IPS DF 19.7 (cell line): ENCODE results near the gene SHMT1.

Experiments used
- DNase-seq: peaks from one replicate; pipeline ENCODE4 v3.0.0-alpha.2; 2013; ENCODE audit warnings: low read depth, low spot score

The SHMT1 gene

GRCh38 chr17:18291718-18292540 is 71.4 kb downstream of the SHMT1 start:
- no peak for DNase-seq

GRCh38 chr17:18285296-18285695 is 78.1 kb downstream of the SHMT1 start:
- DNase-seq: no peak

GRCh38 chr17:18281788-18282187 is 81.6 kb downstream of the SHMT1 start:
- no peak for DNase-seq

GRCh38 chr17:18280766-18281371 is 82.5 kb downstream of the SHMT1 start:
- DNase-seq: no peak

DNA sequence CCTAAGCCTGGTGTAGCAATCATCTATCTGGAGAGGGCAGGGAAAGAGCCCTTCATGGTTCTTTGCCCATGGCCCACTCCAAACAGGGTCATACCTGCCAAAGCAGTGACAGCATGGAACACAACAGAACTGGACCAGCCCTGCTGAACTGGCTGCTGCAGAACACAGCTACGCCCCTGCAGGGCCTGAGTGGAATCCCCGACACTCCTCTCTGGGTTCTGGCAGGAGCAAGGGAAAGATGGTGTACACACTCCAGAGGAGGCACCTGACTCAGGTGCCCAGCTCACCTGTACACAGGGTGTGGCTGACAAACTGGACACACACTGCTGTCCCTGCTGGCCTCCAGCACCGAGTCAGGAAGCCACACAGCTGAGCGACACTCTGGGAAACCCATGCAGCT is 83.1 kb downstream of the SHMT1 start:
- no peak for DNase-seq

DNA sequence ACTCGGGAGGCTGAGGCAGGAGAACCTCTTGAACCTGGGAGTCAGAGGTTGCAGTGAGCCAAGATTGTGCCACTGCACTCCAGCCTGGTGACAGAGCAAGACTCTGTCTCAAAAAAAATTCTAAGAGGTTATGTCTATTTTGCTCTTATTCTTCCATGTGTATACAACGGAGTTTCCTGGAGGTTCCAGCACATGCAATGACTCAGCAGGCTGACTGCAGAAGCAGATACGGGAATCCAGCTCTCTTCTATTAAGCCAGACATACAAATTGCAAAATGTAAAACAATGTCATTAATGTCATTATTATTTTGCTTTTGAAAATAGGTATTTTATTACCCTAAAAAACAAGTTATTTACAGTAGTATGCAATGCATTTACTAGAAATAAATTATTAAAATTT is 84.5 kb downstream of the SHMT1 start:
- no peak for DNase-seq
